HG03442 (cell line): ENCODE data around the gene ACD.
A peak's percentile ranks its signal among the peaks of the same experiment; 100 is the strongest.

Experiments
- ATAC-seq: cut with Tn5 transposase; IDR thresholded peaks from one replicate; pipeline ENCODE4 v1.9.1; 2021; ENCODE audit warnings: mild to moderate bottlenecking, moderate library complexity; ENCODE audit not compliant: unreplicated experiment

ACD gene

GRCh38 chr16:67676516-67676915 is 16.5 kb upstream of the ACD start:
- no peak for ATAC-seq

GRCh38 chr16:67675999-67676398 is 15.9 kb upstream of the ACD start:
- ATAC-seq: no peak

GRCh38 chr16:67675579-67675935 is 15.5 kb upstream of the ACD start:
- ATAC-seq: no peak

GRCh38 chr16:67674851-67675578 is 15.0 kb upstream of the ACD start:
- no peak for ATAC-seq

- no peak for ATAC-seq
These were observed 13.9 kb upstream of the ACD start for GRCh38 chr16:67673712-67674580.

- ATAC-seq: no peak
These were observed 12.9 kb upstream of the ACD start for GRCh38 chr16:67672739-67673662.

- ATAC-seq: no peak
These were observed 12.2 kb upstream of the ACD start for GRCh38 chr16:67672306-67672705.

GRCh38 chr16:67669499-67670101 is 9.5 kb upstream of the ACD start:
- no peak for ATAC-seq

- ATAC-seq: no peak
These were observed 8.6 kb upstream of the ACD start for GRCh38 chr16:67668495-67669157.

GRCh38 chr16:67667817-67668494 is 7.9 kb upstream of the ACD start:
- ATAC-seq: peak; percentile 71

- no peak for ATAC-seq
These were observed 7.4 kb upstream of the ACD start for GRCh38 chr16:67667453-67667816.

GRCh38 chr16:67666559-67667452 is 6.7 kb upstream of the ACD start, which contains the start of the genes C16orf86 and ENKD1:
Gene C16orf86 (plus strand): TSS chr16:67666814. CDS start chr16:67666971, 157 bp downstream.
Gene ENKD1 (minus strand): TSS chr16:67666750. CDS start chr16:67666442, 308 bp downstream.
- ATAC-seq: peak; percentile 56

- no peak for ATAC-seq
These were observed 6.0 kb upstream of the ACD start for GRCh38 chr16:67666032-67666551.

- no peak for ATAC-seq
These were observed 5.5 kb upstream of the ACD start for GRCh38 chr16:67665598-67665997.

GRCh38 chr16:67664871-67665270 is 4.8 kb upstream of the ACD start:
- ATAC-seq: no peak

GRCh38 chr16:67664258-67664657 is 4.2 kb upstream of the ACD start:
- no peak for ATAC-seq

GRCh38 chr16:67663877-67664222 is 3.8 kb upstream of the ACD start:
- ATAC-seq: no peak

- ATAC-seq: no peak
These were observed 3.3 kb upstream of the ACD start for GRCh38 chr16:67663151-67663876.
